GM19025 (cell line): ENCODE measurements around the gene NCKAP5.

Experiments
- ATAC-seq: cut with Tn5 transposase; IDR thresholded peaks from one replicate; pipeline ENCODE4 v1.9.1; 2021; ENCODE audit warnings: mild to moderate bottlenecking, low read depth, moderate library complexity; ENCODE audit not compliant: unreplicated experiment

Gene NCKAP5

GRCh38 chr2:133304344-133304743 is 263.9 kb downstream of the NCKAP5 start:
- ATAC-seq, result no peak

- no peak for ATAC-seq
Measured at GRCh38 chr2:133303150-133303549, 265.1 kb downstream of the NCKAP5 start.

- ATAC-seq, result no peak
Measured at GRCh38 chr2:133296401-133296800, 271.9 kb downstream of the NCKAP5 start.

- ATAC-seq, result no peak
Measured at GRCh38 chr2:133293544-133294353, 274.5 kb downstream of the NCKAP5 start.

- no peak for ATAC-seq
Measured at GRCh38 chr2:133292259-133292658, 276.0 kb downstream of the NCKAP5 start.

GRCh38 chr2:133287709-133288108 is 280.6 kb downstream of the NCKAP5 start:
- ATAC-seq, result no peak

- no peak for ATAC-seq
Measured at GRCh38 chr2:133286326-133286922, 281.8 kb downstream of the NCKAP5 start.

- ATAC-seq, result no peak
Measured at GRCh38 chr2:133273031-133273430, 295.2 kb downstream of the NCKAP5 start.

- no peak for ATAC-seq
Measured at GRCh38 chr2:133271105-133271504, 297.2 kb downstream of the NCKAP5 start.

GRCh38 chr2:133270550-133270949 is 297.7 kb downstream of the NCKAP5 start:
- ATAC-seq, result no peak

GRCh38 chr2:133266926-133267590 is 301.2 kb downstream of the NCKAP5 start:
- no peak for ATAC-seq

- no peak for ATAC-seq
Measured at GRCh38 chr2:133266041-133266925, 302.0 kb downstream of the NCKAP5 start.

GRCh38 chr2:133265432-133265949 is 302.8 kb downstream of the NCKAP5 start:
- ATAC-seq, result no peak

GRCh38 chr2:133264989-133265401 is 303.3 kb downstream of the NCKAP5 start:
- ATAC-seq, result no peak

- ATAC-seq, result no peak
Measured at GRCh38 chr2:133262893-133263292, 305.4 kb downstream of the NCKAP5 start.

GRCh38 chr2:133255360-133255759 is 312.9 kb downstream of the NCKAP5 start:
- ATAC-seq, result no peak

GRCh38 chr2:133253793-133254192 is 314.5 kb downstream of the NCKAP5 start:
- ATAC-seq, result no peak

GRCh38 chr2:133252780-133253355 is 315.4 kb downstream of the NCKAP5 start:
- no peak for ATAC-seq

- no peak for ATAC-seq
Measured at GRCh38 chr2:133249362-133249761, 318.9 kb downstream of the NCKAP5 start.

GRCh38 chr2:133248264-133248663 is 320.0 kb downstream of the NCKAP5 start:
- no peak for ATAC-seq
